CD4-positive, alpha-beta T cell treated with Interleukin-6 for 4 hours (primary cell): ENCODE results near the gene TBC1D14.

Source experiments
- DNase-seq: peaks from one replicate; pipeline ENCODE4 v3.0.0-alpha.2; 2020; ENCODE audit warnings: mixed read lengths

Gene TBC1D14

GRCh38 chr4:7045961-7046921, 136.6 kb downstream of the TBC1D14 start:
- no peak for DNase-seq

- DNase-seq: no peak
Measured at GRCh38 chr4:7046971-7047370, 137.3 kb downstream of the TBC1D14 start.

GRCh38 chr4:7048642-7049041, 139.0 kb downstream of the TBC1D14 start:
- no peak for DNase-seq

- DNase-seq: no peak
Measured at GRCh38 chr4:7049295-7049694, 139.7 kb downstream of the TBC1D14 start.

- no peak for DNase-seq
Measured at GRCh38 chr4:7049739-7050138, 140.1 kb downstream of the TBC1D14 start.

GRCh38 chr4:7050481-7051143, 141.0 kb downstream of the TBC1D14 start:
- no peak for DNase-seq

- no peak for DNase-seq
Measured at GRCh38 chr4:7051144-7051495, 141.5 kb downstream of the TBC1D14 start.

- DNase-seq: no peak
Measured at GRCh38 chr4:7051905-7052304, 142.3 kb downstream of the TBC1D14 start.

- DNase-seq: no peak
Measured at GRCh38 chr4:7052313-7052712, 142.7 kb downstream of the TBC1D14 start.

DNA sequence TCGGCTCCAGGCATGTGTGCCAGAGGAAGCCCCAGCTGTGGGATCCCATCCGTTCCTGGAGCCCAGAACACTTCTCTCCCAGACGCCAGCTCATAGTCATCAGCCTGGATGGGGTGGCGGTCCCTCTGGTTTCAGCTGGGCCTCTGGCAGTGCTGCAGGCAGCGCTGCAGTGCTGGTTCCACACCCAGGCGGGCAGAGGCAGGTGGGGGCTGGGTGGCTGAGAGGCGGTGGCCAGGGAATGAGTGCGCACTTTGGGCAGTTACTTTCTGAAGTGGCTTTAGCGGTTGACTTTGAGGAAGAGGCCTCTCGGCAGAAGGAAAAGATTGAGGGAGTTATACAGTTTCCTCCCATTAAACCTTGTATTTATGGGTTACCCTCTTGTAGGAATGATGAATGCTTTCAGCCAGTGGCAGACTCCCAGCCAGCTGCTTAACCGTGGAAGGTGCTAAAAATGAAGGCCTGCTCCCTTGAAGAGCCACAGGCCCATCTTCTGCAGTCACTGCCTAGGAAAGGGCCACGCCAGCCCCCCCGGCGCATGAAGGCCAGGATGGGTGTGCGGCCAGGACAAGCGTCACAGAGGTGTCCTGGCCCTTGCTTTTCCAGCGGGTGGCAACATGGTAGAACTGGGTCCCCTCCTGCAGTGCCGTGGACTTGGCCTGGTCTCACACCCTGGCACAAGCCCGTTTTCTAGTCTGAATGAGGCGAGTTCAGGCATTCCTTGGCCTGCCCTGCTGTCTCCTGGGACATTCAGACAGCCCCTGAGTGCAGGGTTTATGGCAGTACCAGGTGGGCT, 143.5 kb downstream of the TBC1D14 start:
- no peak for DNase-seq

DNA sequence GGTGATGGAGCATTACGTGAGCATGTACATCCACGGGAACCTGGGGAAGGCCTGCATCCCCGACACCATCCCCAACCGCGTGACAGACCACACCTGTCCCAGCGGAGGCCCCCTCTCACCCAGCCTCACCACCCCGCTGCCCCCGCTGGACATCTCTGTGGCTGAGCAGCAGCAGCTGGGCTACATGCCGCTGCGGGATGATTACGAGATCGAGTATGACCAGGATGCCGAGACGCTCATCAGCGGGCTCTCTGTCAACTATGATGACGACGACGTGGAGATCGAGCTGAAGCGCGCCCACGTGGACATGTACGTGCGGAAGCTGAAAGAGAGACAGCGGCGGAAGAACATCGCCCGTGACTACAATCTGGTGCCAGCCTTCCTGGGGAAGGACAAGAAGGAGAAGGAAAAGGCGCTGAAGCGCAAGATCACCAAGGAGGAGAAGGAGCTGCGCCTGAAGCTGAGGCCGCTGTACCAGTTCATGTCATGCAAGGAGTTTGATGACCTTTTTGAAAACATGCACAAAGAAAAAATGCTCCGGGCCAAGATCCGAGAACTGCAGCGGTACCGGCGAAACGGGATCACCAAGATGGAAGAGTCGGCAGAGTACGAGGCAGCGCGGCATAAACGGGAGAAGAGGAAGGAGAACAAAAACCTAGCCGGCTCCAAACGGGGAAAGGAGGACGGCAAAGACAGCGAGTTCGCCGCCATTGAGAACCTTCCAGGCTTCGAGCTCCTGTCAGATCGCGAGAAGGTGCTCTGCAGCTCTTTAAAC, 144.7 kb downstream of the TBC1D14 start:
- DNase-seq: no peak

- DNase-seq: no peak
Measured at GRCh38 chr4:7055111-7055989, 145.7 kb downstream of the TBC1D14 start.

DNA sequence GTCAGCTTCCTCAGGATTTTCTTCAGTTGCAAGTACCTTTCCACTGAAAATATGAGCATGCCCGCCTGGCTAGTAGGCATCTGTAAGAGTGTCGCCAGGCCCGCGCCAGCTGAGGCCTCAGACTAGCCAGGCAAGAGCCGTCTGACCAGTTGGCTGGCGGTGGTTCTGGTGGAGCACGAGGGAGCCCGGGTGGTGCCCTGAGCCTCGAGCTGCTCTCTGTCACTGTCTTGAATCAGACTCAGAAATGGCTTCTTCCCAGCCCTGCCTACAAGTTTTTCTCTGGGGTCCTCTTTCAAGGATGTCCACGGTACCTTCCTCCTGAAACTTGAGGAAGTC, 146.3 kb downstream of the TBC1D14 start:
- no peak for DNase-seq

DNA sequence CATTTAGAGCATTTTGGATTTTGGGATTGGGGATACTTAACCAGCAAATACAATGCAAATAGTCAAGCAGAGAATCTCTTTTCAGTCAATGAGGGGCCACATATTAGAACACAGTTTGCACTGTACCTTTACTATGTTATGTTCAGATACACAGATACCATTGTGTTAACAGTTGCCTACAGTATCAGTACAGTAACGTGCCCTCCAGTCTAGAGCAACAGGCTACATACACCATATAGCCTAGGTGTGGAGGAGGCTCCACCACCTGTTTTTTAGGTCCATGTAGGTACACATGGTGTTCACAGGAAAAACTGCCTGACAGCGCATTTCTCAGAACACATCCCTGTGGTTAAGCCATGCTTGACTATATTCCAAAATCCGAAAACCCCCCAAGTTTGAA, 149.2 kb downstream of the TBC1D14 start:
- DNase-seq: no peak

DNA sequence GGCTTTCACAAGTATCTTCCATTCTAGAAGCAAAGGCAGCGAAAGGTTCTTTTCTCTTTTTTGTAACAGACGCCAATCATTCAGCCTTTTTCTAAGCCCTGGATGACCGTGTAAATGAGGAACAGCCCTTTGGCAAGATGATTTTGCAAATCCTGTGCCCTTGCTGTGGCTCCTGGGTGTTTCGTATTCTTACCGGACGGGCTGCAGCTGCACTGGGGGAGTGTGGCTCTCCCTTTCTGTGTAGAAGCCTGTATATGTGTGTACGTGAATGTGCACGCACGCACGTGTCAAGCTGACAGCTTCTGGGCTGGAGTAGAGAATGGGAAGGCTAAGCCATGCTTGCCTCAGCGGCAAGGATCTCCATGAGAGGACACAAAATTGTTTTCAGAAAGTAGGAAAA, 150.0 kb downstream of the TBC1D14 start:
- no peak for DNase-seq

DNA sequence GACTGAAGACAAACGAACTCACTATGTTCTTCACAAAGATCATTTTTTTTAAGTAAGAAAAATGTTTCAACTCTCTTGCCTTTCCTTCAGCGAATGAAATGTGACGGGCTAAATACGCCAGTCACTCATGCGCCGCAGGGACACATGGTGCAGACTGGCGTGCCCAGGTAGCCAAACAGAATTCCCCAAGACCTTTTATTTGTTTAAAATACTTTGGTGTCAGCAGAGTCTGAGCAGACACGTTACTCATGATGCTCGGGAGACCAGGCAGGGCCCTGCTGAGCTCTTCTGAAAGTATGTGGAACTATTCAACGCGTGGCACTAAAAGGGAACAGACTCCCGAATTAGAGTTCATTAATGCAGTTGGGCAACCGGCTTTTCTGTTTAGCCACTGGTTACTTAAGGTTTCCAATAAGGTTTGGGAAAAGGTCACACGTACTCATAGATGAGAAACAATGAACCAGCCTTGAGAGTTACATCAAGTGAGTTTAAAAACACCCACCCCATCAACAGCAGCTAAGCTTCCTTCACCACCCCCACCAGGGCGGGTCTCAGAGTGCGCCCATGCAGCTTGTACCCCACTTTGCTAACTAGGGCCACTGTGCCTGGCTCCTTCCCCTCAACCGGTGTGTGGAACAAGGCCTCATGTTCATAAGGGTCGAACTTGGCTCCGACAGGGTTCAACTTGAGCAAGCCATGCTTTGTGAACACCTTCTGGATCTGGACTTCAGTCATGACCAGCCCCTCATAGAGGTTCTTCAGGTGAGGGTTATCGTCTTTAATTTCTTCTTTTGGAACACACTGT, 150.9 kb downstream of the TBC1D14 start:
- DNase-seq: no peak

DNA sequence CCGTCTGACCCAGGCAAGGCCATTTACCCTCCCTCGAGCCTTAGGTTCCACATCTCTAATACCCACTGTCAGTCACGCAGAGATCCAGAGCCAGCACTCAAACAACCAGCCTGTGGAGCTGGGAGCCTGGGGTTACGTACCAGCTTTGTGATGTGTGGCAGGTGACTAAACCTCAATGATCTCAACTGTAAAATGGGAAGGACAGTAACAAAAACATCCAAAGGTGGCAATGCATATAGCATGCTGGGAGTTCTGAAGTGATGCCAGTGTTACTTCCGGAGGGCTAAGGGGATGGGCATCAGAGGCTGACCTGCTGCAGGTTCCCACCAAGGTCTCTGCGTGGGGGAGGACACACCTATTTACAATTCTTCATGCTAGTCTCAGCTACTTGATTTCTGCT, 152.2 kb downstream of the TBC1D14 start:
- DNase-seq: no peak

GRCh38 chr4:7062816-7063215, 153.2 kb downstream of the TBC1D14 start:
- DNase-seq: no peak

DNA sequence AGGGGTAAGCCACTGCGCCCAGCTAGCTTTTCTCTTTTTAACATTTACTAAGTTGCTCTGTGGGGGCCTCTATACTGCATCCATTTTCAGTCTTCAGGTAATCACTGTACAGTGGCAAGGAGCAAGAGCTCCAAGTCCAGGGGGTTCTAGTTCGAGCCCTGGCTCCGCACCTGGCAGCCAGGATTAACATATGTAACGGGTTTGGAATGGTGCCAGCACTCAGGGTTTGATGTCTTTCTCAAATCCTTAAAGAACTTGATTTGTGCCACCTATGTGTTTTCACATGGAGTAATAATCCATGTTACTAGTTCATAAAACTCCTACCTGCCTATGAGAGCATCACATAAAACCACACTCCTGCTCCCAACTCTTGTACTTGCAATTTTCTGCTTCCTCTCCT, 153.7 kb downstream of the TBC1D14 start:
- no peak for DNase-seq

GRCh38 chr4:7066006-7066405, 156.4 kb downstream of the TBC1D14 start:
- DNase-seq: no peak

- no peak for DNase-seq
Measured at GRCh38 chr4:7066493-7066892, 156.9 kb downstream of the TBC1D14 start.
